ENCODE results near the gene MAP3K6. TPM values are rescaled to one million over a fixed set of nuclear protein-coding genes. Genes with fewer than 3 reads are reported as not detected.

Gene MAP3K6
- total RNA-seq, 2 experiments from 2014 or later = 8.3 to 9.5 TPM

- Mint-ChIP-seq H3K9me3 (no peaks in the 10 kb centered on the region), H3K27me3 (no peaks in the 10 kb centered on the region), H3K4me1 (ENCODE audit: low read depth) (peaks cover 24% of the 10 kb centered on the region), H3K4me3 (no peak overlapping the region), H3K27ac (no peak overlapping the region), H3K36me3 (ENCODE audit: low read depth) (peaks cover 5% of the 10 kb centered on the region)
- intact Hi-C loops (cut with micrococcal nuclease) = no loop called here
- ChIA-PET POLR2A (interaction anchor here (1.1 kb wide), 1 partner anchor 9 kb away, joined by 3 read pairs; no protein-coding TSS in a partner anchor), CTCF (interaction anchor here (0.6 to 2.9 kb wide), 5 partner anchors 10 to 258 kb away, joined by 3 to 13 read pairs (median 3); no protein-coding TSS in a partner anchor)
- ATAC-seq (no peak), DNase-seq (no peak)
- no peak for TF ChIP-seq CTCF (IDR thresholded peaks at IDR 0.05)
Observed at GRCh38 chr1:27405074-27405473, 38.3 kb upstream of the MAP3K6 start.

- Mint-ChIP-seq H3K27ac (peak overlapping the region; percentile 83), H3K4me1 (ENCODE audit: low read depth) (peaks cover 24% of the 10 kb centered on the region), H3K36me3 (ENCODE audit: low read depth) (peaks cover 3% of the 10 kb centered on the region), H3K9me3 (no peaks in the 10 kb centered on the region), H3K27me3 (no peaks in the 10 kb centered on the region), H3K4me3 (no peak overlapping the region)
- no peak for ATAC-seq
- ChIA-PET POLR2A (interaction anchor here (1.0 to 1.2 kb wide), 2 partner anchors 14 to 62 kb away, joined by 4 read pairs; partner anchors contain the start of gene SYTL1), CTCF (interaction anchor here (0.5 to 12.1 kb wide), 17 partner anchors 9 to 360 kb away, joined by 3 to 293 read pairs (median 5); partner anchors contain the start of genes AHDC1, SYTL1 and WASF2)
- no peak for TF ChIP-seq CTCF (IDR thresholded peaks at IDR 0.05)
- intact Hi-C loops (cut with micrococcal nuclease) = no loop called here
- no peak for DNase-seq
Observed at GRCh38 chr1:27403931-27404330, 37.2 kb upstream of the MAP3K6 start.

GRCh38 chr1:27403065-27403726 is 36.4 kb upstream of the MAP3K6 start:
- no peaks in the 10 kb centered on the region for H3K36me3 Mint-ChIP-seq (ENCODE audit: low read depth)
- H3K27me3 Mint-ChIP-seq = no peaks in the 10 kb centered on the region
- DNase-seq = peak; percentile 75
- peak; percentile 83 for ATAC-seq
- CTCF ChIA-PET = interaction anchor here (0.5 to 12.1 kb wide), 29 partner anchors 8 to 359 kb away, joined by 3 to 293 read pairs (median 4); partner anchors contain the start of genes AHDC1, SYTL1 and WASF2
- peak; percentile 56 for TF ChIP-seq CTCF (IDR thresholded peaks at IDR 0.05)
- peaks cover 24% of the 10 kb centered on the region for H3K4me1 Mint-ChIP-seq (ENCODE audit: low read depth)
- POLR2A ChIA-PET = interaction anchor here (0.8 to 1.2 kb wide), 4 partner anchors 14 to 155 kb away, joined by 3 to 4 read pairs (median 4); partner anchors contain the start of gene SYTL1
- peak overlapping the region; percentile 35 for H3K4me3 Mint-ChIP-seq
- H3K9me3 Mint-ChIP-seq = no peaks in the 10 kb centered on the region
- H3K27ac Mint-ChIP-seq = peak overlapping the region; percentile 83
- intact Hi-C loops (cut with micrococcal nuclease) = no loop called here

- no peaks in the 10 kb centered on the region for H3K27me3 Mint-ChIP-seq
Observed at GRCh38 chr1:27402349-27402754, 35.6 kb upstream of the MAP3K6 start.

More at GRCh38 chr1:27402349-27402754, 35.6 kb upstream of the MAP3K6 start:
- Mint-ChIP-seq H3K4me3 (no peak overlapping the region), H3K27ac (peak overlapping the region; percentile 83), H3K36me3 (ENCODE audit: low read depth) (no peaks in the 10 kb centered on the region), H3K4me1 (ENCODE audit: low read depth) (peaks cover 24% of the 10 kb centered on the region), H3K9me3 (no peaks in the 10 kb centered on the region)
- POLR2A ChIA-PET = interaction anchor here (0.5 to 0.9 kb wide), 5 partner anchors 50 to 156 kb away, joined by 3 to 4 read pairs (median 3); no protein-coding TSS in a partner anchor
- no peak for DNase-seq
- ATAC-seq = no peak
- CTCF ChIA-PET = interaction anchor here (0.8 to 12.1 kb wide), 26 partner anchors 7 to 260 kb away, joined by 3 to 293 read pairs (median 4); partner anchors contain the start of genes AHDC1 and WASF2
- intact Hi-C loops (cut with micrococcal nuclease) = no loop called here
- TF ChIP-seq CTCF (IDR thresholded peaks at IDR 0.05) = no peak

All from activated CD8-positive, alpha-beta T cell treated with anti-CD3 and anti-CD28 coated beads for 36 hours (primary cell).